ENCODE results near the gene MTA1.

Gene MTA1

DNA sequence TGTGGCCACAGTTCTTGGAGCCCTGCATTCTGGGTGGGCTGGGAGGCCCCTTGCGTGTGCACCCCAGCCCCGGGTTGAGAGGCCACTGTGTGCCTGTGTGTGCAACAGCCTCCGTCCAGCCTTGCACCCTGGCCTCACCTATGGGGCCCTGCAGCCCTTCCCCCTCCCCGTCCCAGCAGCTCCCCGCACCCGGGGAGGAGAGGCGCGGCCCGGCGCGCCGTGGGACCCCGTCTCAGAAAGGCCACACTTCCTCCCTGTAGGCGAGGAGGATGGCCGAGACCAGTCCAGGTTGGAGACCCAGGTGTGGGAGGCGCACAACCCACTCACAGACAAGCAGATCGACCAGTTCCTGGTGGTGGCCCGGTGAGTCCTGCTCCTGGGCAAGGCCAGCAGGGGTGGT is 38.4 kb downstream of the MTA1 start:
- TF ChIP-seq FOXP2 (optimal IDR thresholded peaks at IDR 0.05; ENCODE audit: borderline replicate concordance, extremely low read depth, extremely low read length, insufficient read depth) (no peak), POLR2AphosphoS5 (IDR thresholded peaks at IDR 0.05; ENCODE audit: low read depth, low read length) (no peak), TAF1 (IDR thresholded peaks at IDR 0.05; ENCODE audit: borderline replicate concordance, insufficient read depth, low read length) (no peak), SIN3A (IDR thresholded peaks at IDR 0.05; ENCODE audit: borderline replicate concordance, insufficient read depth, low read length) (no peak)
- TF ChIP-seq, protein P1, sequence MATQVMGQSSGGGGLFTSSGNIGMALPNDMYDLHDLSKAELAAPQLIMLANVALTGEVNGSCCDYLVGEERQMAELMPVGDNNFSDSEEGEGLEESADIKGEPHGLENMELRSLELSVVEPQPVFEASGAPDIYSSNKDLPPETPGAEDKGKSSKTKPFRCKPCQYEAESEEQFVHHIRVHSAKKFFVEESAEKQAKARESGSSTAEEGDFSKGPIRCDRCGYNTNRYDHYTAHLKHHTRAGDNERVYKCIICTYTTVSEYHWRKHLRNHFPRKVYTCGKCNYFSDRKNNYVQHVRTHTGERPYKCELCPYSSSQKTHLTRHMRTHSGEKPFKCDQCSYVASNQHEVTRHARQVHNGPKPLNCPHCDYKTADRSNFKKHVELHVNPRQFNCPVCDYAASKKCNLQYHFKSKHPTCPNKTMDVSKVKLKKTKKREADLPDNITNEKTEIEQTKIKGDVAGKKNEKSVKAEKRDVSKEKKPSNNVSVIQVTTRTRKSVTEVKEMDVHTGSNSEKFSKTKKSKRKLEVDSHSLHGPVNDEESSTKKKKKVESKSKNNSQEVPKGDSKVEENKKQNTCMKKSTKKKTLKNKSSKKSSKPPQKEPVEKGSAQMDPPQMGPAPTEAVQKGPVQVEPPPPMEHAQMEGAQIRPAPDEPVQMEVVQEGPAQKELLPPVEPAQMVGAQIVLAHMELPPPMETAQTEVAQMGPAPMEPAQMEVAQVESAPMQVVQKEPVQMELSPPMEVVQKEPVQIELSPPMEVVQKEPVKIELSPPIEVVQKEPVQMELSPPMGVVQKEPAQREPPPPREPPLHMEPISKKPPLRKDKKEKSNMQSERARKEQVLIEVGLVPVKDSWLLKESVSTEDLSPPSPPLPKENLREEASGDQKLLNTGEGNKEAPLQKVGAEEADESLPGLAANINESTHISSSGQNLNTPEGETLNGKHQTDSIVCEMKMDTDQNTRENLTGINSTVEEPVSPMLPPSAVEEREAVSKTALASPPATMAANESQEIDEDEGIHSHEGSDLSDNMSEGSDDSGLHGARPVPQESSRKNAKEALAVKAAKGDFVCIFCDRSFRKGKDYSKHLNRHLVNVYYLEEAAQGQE (IDR thresholded peaks at IDR 0.05; ENCODE audit: insufficient read depth in 1 of 2, low read depth in 2 of 2, low read length in 2 of 2), result no peak

DNA sequence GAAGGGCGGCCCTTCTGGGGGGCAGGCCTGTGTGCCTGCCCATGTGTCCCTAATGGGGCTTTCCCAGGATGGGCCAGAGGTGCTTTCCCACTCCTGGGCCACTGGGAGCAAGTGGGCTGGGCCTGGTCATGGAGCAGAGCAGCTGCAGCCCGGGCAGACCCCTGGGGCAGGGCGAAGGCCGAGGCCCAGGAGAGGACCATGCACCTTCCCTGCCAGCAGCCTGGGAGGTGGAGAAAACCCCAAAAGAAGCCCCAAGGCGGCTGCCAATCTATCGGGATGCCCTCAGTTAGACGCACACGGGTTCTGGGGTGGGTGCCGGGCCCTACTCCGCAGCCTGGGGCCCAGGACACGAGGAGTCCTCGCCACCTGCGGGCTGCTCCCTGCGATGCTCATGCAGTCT is 38.9 kb downstream of the MTA1 start:
- TF ChIP-seq FOXP2 (optimal IDR thresholded peaks at IDR 0.05; ENCODE audit: borderline replicate concordance, extremely low read depth, extremely low read length, insufficient read depth), result no peak

DNA sequence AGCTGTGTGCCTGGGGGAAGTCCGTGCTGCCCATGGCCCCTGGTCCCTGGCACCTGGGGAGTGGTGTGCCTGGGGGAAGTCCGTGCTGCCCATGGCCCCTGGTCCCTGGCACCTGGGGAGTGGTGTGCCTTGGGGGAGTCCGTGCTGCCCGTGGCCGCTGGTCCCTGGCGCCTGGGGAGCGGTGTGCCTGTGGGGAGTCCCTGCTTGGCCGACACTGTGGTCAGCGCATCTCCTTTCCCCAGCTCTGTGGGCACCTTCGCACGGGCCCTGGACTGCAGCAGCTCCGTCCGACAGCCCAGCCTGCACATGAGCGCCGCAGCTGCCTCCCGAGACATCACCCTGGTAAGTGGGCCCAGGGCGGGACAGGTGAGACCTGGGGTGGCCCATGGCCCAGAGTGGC is 40.5 kb downstream of the MTA1 start:
- no peak for TF ChIP-seq FOXP2 (optimal IDR thresholded peaks at IDR 0.05; ENCODE audit: borderline replicate concordance, extremely low read depth, extremely low read length, insufficient read depth)
- no peak for TF ChIP-seq SIN3A (IDR thresholded peaks at IDR 0.05; ENCODE audit: borderline replicate concordance, insufficient read depth, low read length)
- TF ChIP-seq, protein P1 (IDR thresholded peaks at IDR 0.05; ENCODE audit: insufficient read depth in 1 of 2, low read depth in 2 of 2, low read length in 2 of 2), result no peak
- no peak for TF ChIP-seq TAF1 (IDR thresholded peaks at IDR 0.05; ENCODE audit: borderline replicate concordance, insufficient read depth, low read length)
- TF ChIP-seq POLR2AphosphoS5 (IDR thresholded peaks at IDR 0.05; ENCODE audit: low read depth, low read length), result no peak

DNA sequence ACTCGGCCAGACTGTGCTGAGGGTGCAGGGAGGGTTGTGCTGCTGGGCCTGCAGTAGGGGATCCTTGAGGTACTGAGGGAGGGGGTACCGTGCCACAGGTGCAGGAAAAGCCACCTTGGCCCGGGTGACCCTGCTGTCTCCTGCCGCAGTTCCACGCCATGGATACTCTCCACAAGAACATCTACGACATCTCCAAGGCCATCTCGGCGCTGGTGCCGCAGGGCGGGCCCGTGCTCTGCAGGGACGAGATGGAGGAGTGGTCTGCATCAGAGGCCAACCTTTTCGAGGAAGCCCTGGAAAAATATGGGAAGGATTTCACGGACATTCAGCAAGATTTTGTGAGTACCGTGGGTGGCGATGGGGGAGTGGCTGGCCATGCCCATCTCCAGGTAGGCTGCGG is 41.0 kb downstream of the MTA1 start:
- TF ChIP-seq, protein P1 (IDR thresholded peaks at IDR 0.05; ENCODE audit: insufficient read depth in 1 of 2, low read depth in 2 of 2, low read length in 2 of 2), result no peak
- TF ChIP-seq POLR2AphosphoS5 (IDR thresholded peaks at IDR 0.05; ENCODE audit: low read depth, low read length) (no peak), TAF1 (IDR thresholded peaks at IDR 0.05; ENCODE audit: borderline replicate concordance, insufficient read depth, low read length) (no peak), FOXP2 (optimal IDR thresholded peaks at IDR 0.05; ENCODE audit: borderline replicate concordance, extremely low read depth, extremely low read length, insufficient read depth) (no peak), SIN3A (IDR thresholded peaks at IDR 0.05; ENCODE audit: borderline replicate concordance, insufficient read depth, low read length) (no peak)

DNA sequence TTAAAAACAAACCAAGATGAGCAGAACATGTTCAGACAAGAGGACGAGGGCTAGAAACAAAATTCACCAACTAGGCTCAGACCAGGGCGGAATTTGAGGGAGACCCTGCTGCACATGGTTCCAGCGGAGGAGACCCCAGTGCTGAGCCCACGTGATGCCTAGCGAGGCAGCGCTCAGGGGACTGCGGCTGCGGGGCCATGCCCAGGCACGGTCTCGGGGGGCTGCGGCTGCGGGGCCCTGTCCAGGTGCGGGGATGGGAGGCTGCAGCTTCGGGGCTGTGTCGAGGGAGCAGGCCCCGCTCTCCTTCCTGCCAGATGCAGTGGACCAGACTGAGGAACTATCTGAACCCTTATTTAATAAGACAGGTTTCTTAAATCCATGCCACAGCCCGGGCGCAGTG is 42.3 kb downstream of the MTA1 start:
- no peak for TF ChIP-seq FOXP2 (optimal IDR thresholded peaks at IDR 0.05; ENCODE audit: borderline replicate concordance, extremely low read depth, extremely low read length, insufficient read depth)
- TF ChIP-seq, protein P1 (IDR thresholded peaks at IDR 0.05; ENCODE audit: insufficient read depth in 1 of 2, low read depth in 2 of 2, low read length in 2 of 2), result no peak
- no peak for TF ChIP-seq POLR2AphosphoS5 (IDR thresholded peaks at IDR 0.05; ENCODE audit: low read depth, low read length)

Data from PFSK-1 (cell line).